ENCODE results near the gene EFCAB5.

GRCh38 chr17:29905879-29906167 is 35.6 kb upstream of the EFCAB5 start:
- TF ChIP-seq CTCF (conservative IDR thresholded peaks at IDR 0.05 in 1 of 2, IDR thresholded peaks at IDR 0.05 in 1 of 2; ENCODE audit: extremely low read depth in 1 of 2, insufficient read depth in 1 of 2, low read depth in 1 of 2, low read length in 2 of 2) (no peak), EZH2 (IDR thresholded peaks at IDR 0.05; ENCODE audit: borderline replicate concordance, low read length) (no peak)
